NCI-H510A treated with DMSO at 0.1 percent for 48 hours (cell line): Measurements from ENCODE around the gene SPDYE3.
A peak's percentile ranks its signal among the peaks of the same experiment; 100 is the strongest.
"Not testable (repeated sequence)": the region's sequence is repeated elsewhere in the genome, so short reads cannot be mapped to it uniquely, and the experiment has no call there.

Experiments
- DNase-seq: peaks from one replicate; lab custom pipeline; 2025; lab: John Stamatoyannopoulos, UW

The SPDYE3 gene

GRCh38 chr7:100287191-100287969 lies 20.1 kb upstream of the SPDYE3 start:
- DNase-seq = not testable (repeated sequence)

GRCh38 chr7:100288258-100288657 lies 19.2 kb upstream of the SPDYE3 start:
- not testable (repeated sequence) for DNase-seq

GRCh38 chr7:100292162-100292561 lies 15.3 kb upstream of the SPDYE3 start:
- DNase-seq = not testable (repeated sequence)

GRCh38 chr7:100295269-100295668 lies 12.2 kb upstream of the SPDYE3 start:
- not testable (repeated sequence) for DNase-seq

- DNase-seq = not testable (repeated sequence)
Observed at GRCh38 chr7:100297852-100298631, 9.5 kb upstream of the SPDYE3 start.

- not testable (repeated sequence) for DNase-seq
Observed at GRCh38 chr7:100298632-100298895, 8.9 kb upstream of the SPDYE3 start.

GRCh38 chr7:100304526-100304925 lies 3.0 kb upstream of the SPDYE3 start:
- DNase-seq = not testable (repeated sequence)

GRCh38 chr7:100318329-100318728 lies 10.8 kb downstream of the SPDYE3 start:
- not testable (repeated sequence) for DNase-seq

GRCh38 chr7:100321648-100322047 lies 14.1 kb downstream of the SPDYE3 start:
- not testable (repeated sequence) for DNase-seq

- not testable (repeated sequence) for DNase-seq
Observed at GRCh38 chr7:100324194-100324593, 16.7 kb downstream of the SPDYE3 start.

- not testable (repeated sequence) for DNase-seq
Observed at GRCh38 chr7:100325671-100326070, 18.2 kb downstream of the SPDYE3 start.

GRCh38 chr7:100326914-100327313 lies 19.4 kb downstream of the SPDYE3 start:
- DNase-seq = not testable (repeated sequence)

- peak; percentile 72 for DNase-seq
Observed at GRCh38 chr7:100335566-100336466, 28.3 kb downstream of the SPDYE3 start.

GRCh38 chr7:100338083-100338696 lies 30.7 kb downstream of the SPDYE3 start:
- not testable (repeated sequence) for DNase-seq

GRCh38 chr7:100341286-100341685 lies 33.8 kb downstream of the SPDYE3 start:
- not testable (repeated sequence) for DNase-seq

GRCh38 chr7:100342765-100343164 lies 35.3 kb downstream of the SPDYE3 start:
- no peak for DNase-seq

- not testable (repeated sequence) for DNase-seq
Observed at GRCh38 chr7:100344124-100344559, 36.6 kb downstream of the SPDYE3 start.

GRCh38 chr7:100344560-100345287 lies 37.2 kb downstream of the SPDYE3 start:
- DNase-seq = not testable (repeated sequence)

- peak; percentile 4 for DNase-seq
Observed at GRCh38 chr7:100345288-100345672, 37.8 kb downstream of the SPDYE3 start.

GRCh38 chr7:100346921-100347320 lies 39.4 kb downstream of the SPDYE3 start:
- no peak for DNase-seq

GRCh38 chr7:100348805-100349204 lies 41.3 kb downstream of the SPDYE3 start:
- no peak for DNase-seq
